Fibroblast of lung (primary cell): ENCODE data around the gene SPDYE6. TPM values are rescaled to one million over a fixed set of nuclear protein-coding genes. Genes with fewer than 3 reads are reported as not detected.

Experiments used
- DNase-seq, 2 donors: peaks; one replicate each; pipeline versions ENCODE4 v3.0.0 to v3.0.0-alpha.2; 2010; ENCODE audit warnings: low read depth in 2 of 2
- H2AFZ ChIP-seq: 2 replicates; pipeline ENCODE4 v1.5.1; 2012; ENCODE audit warnings: low read length, control low read depth, inconsistent platforms
- H3K27ac ChIP-seq: 2 replicates; pipeline ENCODE4 v1.5.1; 2011; ENCODE audit warnings: low read length, control low read depth; ENCODE audit not compliant: insufficient read depth
- H3K27me3 ChIP-seq: 2 replicates; pipeline ENCODE4 v1.5.1; 2011; ENCODE audit warnings: mild to moderate bottlenecking, low read length; ENCODE audit not compliant: control insufficient read depth, insufficient read depth
- H3K36me3 ChIP-seq: 2 replicates; pipeline ENCODE4 v1.5.1; 2011; ENCODE audit warnings: low read length; ENCODE audit not compliant: control insufficient read depth, insufficient read depth
- H3K4me1 ChIP-seq: 2 replicates; pipeline ENCODE4 v1.5.1; 2011; ENCODE audit warnings: low read length; ENCODE audit not compliant: control insufficient read depth, insufficient read depth; ENCODE audit errors: extremely low read depth
- H3K4me2 ChIP-seq: 2 replicates; pipeline ENCODE4 v1.5.1; 2011; ENCODE audit warnings: low read length, control low read depth; ENCODE audit not compliant: insufficient read depth; ENCODE audit errors: extremely low read depth
- H3K4me3 ChIP-seq, 4 experiments: fragments of 200-600 bp in 1 of 4; sonication (generic) in 1 of 4; replicated peaks in 1 of 4; 2 replicates each; pipeline ENCODE4 v1.5.1; 2011 to 2016; ENCODE audit warnings: low read length in 4 of 4, low read depth in 3 of 4, mild to moderate bottlenecking in 3 of 4, control low read depth in 2 of 4, inconsistent platforms in 1 of 4, mixed read lengths in 1 of 4; ENCODE audit not compliant: insufficient read depth in 1 of 4; ENCODE audit errors: control extremely low read depth in 1 of 4
- H3K79me2 ChIP-seq: 2 replicates; pipeline ENCODE4 v1.5.1; 2012; ENCODE audit warnings: mild to moderate bottlenecking, low read length, inconsistent platforms; ENCODE audit not compliant: control insufficient read depth, insufficient read depth
- H3K9ac ChIP-seq: 2 replicates; pipeline ENCODE4 v1.5.1; 2011; ENCODE audit warnings: mild to moderate bottlenecking, low read length, control low read depth; ENCODE audit not compliant: insufficient read depth
- H3K9me3 ChIP-seq: 2 replicates; pipeline ENCODE4 v1.5.1; 2012; ENCODE audit warnings: low read depth, low read length; ENCODE audit not compliant: control insufficient read depth, insufficient read depth
- H4K20me1 ChIP-seq: 2 replicates; pipeline ENCODE4 v1.5.1; 2011; ENCODE audit warnings: low read length; ENCODE audit not compliant: control insufficient read depth, insufficient read depth; ENCODE audit errors: extremely low read depth
- EZH2 ChIP-seq: IDR thresholded peaks from 2 replicates; pipeline ENCODE4 v1.5.1; 2012; ENCODE audit warnings: low read length, control low read depth, mild to moderate bottlenecking; ENCODE audit errors: missing control alignments
- polyA plus RNA-seq, 2 donors: library from polyadenylated mRNA; depleted of rRNA in 1 of 2; stranded (reverse) in 1 of 2; unstranded in 1 of 2; fragments of >200 nt; gene quantifications; 2 replicates each; pipeline ENCODE4 v1.2.1, GENCODE V29; 2011 to 2012; ENCODE audit warnings: missing spikeins in 1 of 2
- total RNA-seq: library from RNA; depleted of rRNA; stranded (reverse); fragments of >200 nt; gene quantifications from 2 replicates; pipeline ENCODE4 v1.2.1, GENCODE V29; 2014
- TF ChIP-seq, protein P1 (sequence below), 2 donors: IDR thresholded peaks in 1 of 2; conservative IDR thresholded peaks in 1 of 2; 1 replicate in 1 of 2; 2 replicates in 1 of 2; pipeline ENCODE4 v1.5.1; 2011 to 2012; ENCODE audit warnings: low read length in 2 of 2, control low read depth in 1 of 2, inconsistent platforms in 1 of 2, low read depth in 1 of 2, mild to moderate bottlenecking in 1 of 2

Gene SPDYE6
- total and polyA plus RNA-seq, 2 donors (not counting 1 experiment from before 2014, with no cell fraction given): not detected

- no peak overlapping the region for H3K4me2 ChIP-seq
- no peak overlapping the region for H3K9ac ChIP-seq
- H2AFZ ChIP-seq: no peak overlapping the region
- no peaks in the 10 kb centered on the region for H3K36me3 ChIP-seq
- H3K79me2 ChIP-seq: no peaks in the 10 kb centered on the region
- no peak for DNase-seq
- H3K4me1 ChIP-seq: no peaks in the 10 kb centered on the region
- no peaks in the 10 kb centered on the region for H3K27me3 ChIP-seq
- no peaks in the 10 kb centered on the region for H4K20me1 ChIP-seq
- H3K4me3 ChIP-seq: no peak overlapping the region
- TF ChIP-seq, protein P1, sequence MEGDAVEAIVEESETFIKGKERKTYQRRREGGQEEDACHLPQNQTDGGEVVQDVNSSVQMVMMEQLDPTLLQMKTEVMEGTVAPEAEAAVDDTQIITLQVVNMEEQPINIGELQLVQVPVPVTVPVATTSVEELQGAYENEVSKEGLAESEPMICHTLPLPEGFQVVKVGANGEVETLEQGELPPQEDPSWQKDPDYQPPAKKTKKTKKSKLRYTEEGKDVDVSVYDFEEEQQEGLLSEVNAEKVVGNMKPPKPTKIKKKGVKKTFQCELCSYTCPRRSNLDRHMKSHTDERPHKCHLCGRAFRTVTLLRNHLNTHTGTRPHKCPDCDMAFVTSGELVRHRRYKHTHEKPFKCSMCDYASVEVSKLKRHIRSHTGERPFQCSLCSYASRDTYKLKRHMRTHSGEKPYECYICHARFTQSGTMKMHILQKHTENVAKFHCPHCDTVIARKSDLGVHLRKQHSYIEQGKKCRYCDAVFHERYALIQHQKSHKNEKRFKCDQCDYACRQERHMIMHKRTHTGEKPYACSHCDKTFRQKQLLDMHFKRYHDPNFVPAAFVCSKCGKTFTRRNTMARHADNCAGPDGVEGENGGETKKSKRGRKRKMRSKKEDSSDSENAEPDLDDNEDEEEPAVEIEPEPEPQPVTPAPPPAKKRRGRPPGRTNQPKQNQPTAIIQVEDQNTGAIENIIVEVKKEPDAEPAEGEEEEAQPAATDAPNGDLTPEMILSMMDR (conservative IDR thresholded peaks at IDR 0.05 in 1 of 2, IDR thresholded peaks at IDR 0.05 in 1 of 2; ENCODE audit: low read depth in 1 of 2, low read length in 2 of 2): no peak
- no peak for TF ChIP-seq EZH2
- no peak overlapping the region for H3K27ac ChIP-seq
- H3K9me3 ChIP-seq: no peaks in the 10 kb centered on the region
Observed at GRCh38 chr7:102320181-102320580, 36.1 kb downstream of the SPDYE6 start.

- no peaks in the 10 kb centered on the region for H3K36me3 ChIP-seq
- no peak overlapping the region for H3K9ac ChIP-seq
- no peaks in the 10 kb centered on the region for H3K9me3 ChIP-seq
- no peak overlapping the region for H3K4me3 ChIP-seq
- TF ChIP-seq, protein P1 (conservative IDR thresholded peaks at IDR 0.05 in 1 of 2, IDR thresholded peaks at IDR 0.05 in 1 of 2; ENCODE audit: low read depth in 1 of 2, low read length in 2 of 2): no peak
- TF ChIP-seq EZH2: no peak
- no peaks in the 10 kb centered on the region for H4K20me1 ChIP-seq
- H3K79me2 ChIP-seq: no peaks in the 10 kb centered on the region
- no peaks in the 10 kb centered on the region for H3K27me3 ChIP-seq
- DNase-seq: no peak
- H3K4me1 ChIP-seq: no peaks in the 10 kb centered on the region
- H3K27ac ChIP-seq: no peak overlapping the region
- H3K4me2 ChIP-seq: no peak overlapping the region
- H2AFZ ChIP-seq: no peak overlapping the region
Observed at GRCh38 chr7:102319671-102320070, 36.6 kb downstream of the SPDYE6 start.

DNA sequence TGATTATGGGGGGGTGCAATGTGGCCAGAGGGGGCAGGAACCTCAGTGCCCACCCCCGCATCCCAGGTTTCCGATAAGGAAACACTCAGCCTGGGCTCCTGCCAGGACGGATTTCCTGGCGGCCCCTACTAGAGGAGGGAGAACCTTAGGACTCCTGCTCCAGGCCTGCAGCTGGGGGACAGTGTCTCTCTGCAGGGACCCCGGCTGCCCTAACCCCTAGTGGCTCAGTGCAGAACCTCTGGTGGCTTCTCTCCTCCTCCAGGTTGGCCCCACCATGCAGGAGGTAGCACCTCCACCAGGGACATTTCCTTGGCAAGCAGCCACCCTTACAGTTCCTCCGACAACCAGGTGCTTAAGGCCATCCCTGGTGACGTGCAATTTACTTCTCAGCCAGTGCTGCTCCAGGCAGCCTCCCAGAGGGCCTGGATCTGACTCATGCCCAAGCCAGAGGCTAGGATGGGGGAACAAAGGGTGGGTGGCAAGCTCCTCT, 37.7 kb downstream of the SPDYE6 start:
- H3K9ac ChIP-seq: no peak overlapping the region
- no peaks in the 10 kb centered on the region for H3K27me3 ChIP-seq
- H4K20me1 ChIP-seq: no peaks in the 10 kb centered on the region
- H3K4me2 ChIP-seq: no peak overlapping the region
- no peaks in the 10 kb centered on the region for H3K36me3 ChIP-seq
- H3K9me3 ChIP-seq: no peaks in the 10 kb centered on the region
- no peak overlapping the region for H3K4me3 ChIP-seq
- no peak for TF ChIP-seq EZH2
- TF ChIP-seq, protein P1 (conservative IDR thresholded peaks at IDR 0.05 in 1 of 2, IDR thresholded peaks at IDR 0.05 in 1 of 2; ENCODE audit: low read depth in 1 of 2, low read length in 2 of 2): no peak
- no peaks in the 10 kb centered on the region for H3K79me2 ChIP-seq
- H3K27ac ChIP-seq: no peak overlapping the region
- peak in 1 of 2 donors; percentile 41 for DNase-seq
- no peak overlapping the region for H2AFZ ChIP-seq
- no peaks in the 10 kb centered on the region for H3K4me1 ChIP-seq
